K562 (cell line): ENCODE measurements around the gene KMT2D. TPM values are rescaled to one million over a fixed set of nuclear protein-coding genes. Genes with fewer than 3 reads are reported as not detected.

Source experiments
- ARID4B ChIP-seq: sonication (generic); formaldehyde crosslinking; IDR thresholded peaks from 2 replicates; pipeline ENCODE4 v1.8.0; 2022; ENCODE audit warnings: mild to moderate bottlenecking, missing genetic modification reagents
- ATF1 ChIP-seq, 2 experiments: fragments of 450-650 bp in 1 of 2; IDR thresholded peaks; 2 replicates each; pipeline ENCODE4 v1.6.1; 2016; ENCODE audit warnings: missing compliant biosample characterization in 1 of 2, missing genetic modification characterization in 1 of 2
- E2F8 ChIP-seq: fragments of 450-650 bp; IDR thresholded peaks from 2 replicates; pipeline ENCODE4 v1.7.1; 2018; ENCODE audit warnings: mild to moderate bottlenecking, low read depth; ENCODE audit not compliant: partially characterized antibody
- EP300 ChIP-seq: IDR thresholded peaks from 2 replicates; pipeline ENCODE4 v1.6.1; 2012; ENCODE audit warnings: low read length, improper control_type of control experiment
- FOXK1 ChIP-seq: sonication (generic); formaldehyde crosslinking; IDR thresholded peaks from 2 replicates; pipeline ENCODE4 v1.8.0; 2022; ENCODE audit warnings: missing genetic modification reagents, mild to moderate bottlenecking, borderline replicate concordance
- KAT7 ChIP-seq: sonication (generic); formaldehyde crosslinking; IDR thresholded peaks from 2 replicates; pipeline ENCODE4 v1.8.0; 2022; ENCODE audit warnings: missing genetic modification reagents, mild to moderate bottlenecking, borderline replicate concordance
- MBD1 ChIP-seq: fragments of 250-450 bp; sonication (Bioruptor Pico); IDR thresholded peaks from 2 replicates; pipeline ENCODE4 v1.8.0; 2022; ENCODE audit warnings: inconsistent platforms
- MXD1 ChIP-seq: fragments of 250-450 bp; sonication (Bioruptor Pico); IDR thresholded peaks from 2 replicates; pipeline ENCODE4 v1.8.0; 2021; ENCODE audit warnings: borderline replicate concordance, mild to moderate bottlenecking, moderate library complexity; ENCODE audit not compliant: poor library complexity, severe bottlenecking
- NR2C2 ChIP-seq, 2 experiments: fragments of 200-800 bp in 1 of 2; sonication (Bioruptor generic) in 1 of 2; sonication (generic) in 1 of 2; formaldehyde crosslinking in 1 of 2; IDR thresholded peaks; 2 replicates each; pipeline versions ENCODE4 v1.6.1 to v1.8.0; 2016 to 2022; ENCODE audit warnings: mild to moderate bottlenecking in 1 of 2, missing compliant biosample characterization in 1 of 2, missing genetic modification characterization in 1 of 2, missing genetic modification reagents in 1 of 2
- RNF2 ChIP-seq: sonication (generic); IDR thresholded peaks from 2 replicates; pipeline ENCODE4 v1.6.1; 2016
- ZBTB12 ChIP-seq: fragments of 250-450 bp; sonication (Bioruptor Pico); IDR thresholded peaks from 2 replicates; pipeline ENCODE4 v1.4.0; 2020
- ZNF263 ChIP-seq: sonication (generic); formaldehyde crosslinking; IDR thresholded peaks from 2 replicates; pipeline ENCODE4 v1.8.0; 2022; ENCODE audit warnings: mild to moderate bottlenecking, missing genetic modification reagents, borderline replicate concordance
- ZNF76 ChIP-seq: fragments of 250-450 bp; sonication (Bioruptor Pico); IDR thresholded peaks from 2 replicates; pipeline ENCODE4 v1.4.0; 2020; ENCODE audit warnings: mild to moderate bottlenecking, moderate library complexity, borderline replicate concordance
- polyA plus RNA-seq, 8 experiments: library from polyadenylated mRNA; depleted of rRNA in 4 of 8; stranded (reverse) in 5 of 8; unstranded in 3 of 8; fragments of >200 nt; fragmentation: Nextera tagmentation in 2 of 8; fragmentation: Illumina TruSeq in 1 of 8; extraction: Ambion mirVana in 2 of 8; extraction: Trizol in 1 of 8; gene quantifications; 2 replicates each; pipeline versions ENCODE4 v1.2.1 to v1.2.3, GENCODE V29; 2011 to 2014; ENCODE audit warnings: inconsistent platforms in 1 of 8, missing spikeins in 1 of 8
- total RNA-seq, 7 experiments: library from RNA; depleted of rRNA in 6 of 7; stranded (reverse); fragments of >200 nt in 6 of 7; fragmentation: Illumina TruSeq in 2 of 7; extraction: Trizol in 2 of 7; gene quantifications; 2 replicates each; pipeline versions ENCODE4 v1.2.1 to v1.2.3, GENCODE V29; 2011 to 2021; ENCODE audit warnings: low replicate concordance in 1 of 7

The KMT2D gene
- total and polyA plus RNA-seq, 9 of the 15 experiments (the other 6 are each of a cell fraction or from before 2014, with no cell fraction given), result 0.22 to 93.7 (median 13.7) TPM

GRCh38 chr12:49060237-49061156 is at the start of gene KMT2D (continued):
- TF ChIP-seq FOXK1 (CRISPR knock-in tag), result peak; percentile 6; the same call in 1 of the 2 replicates
- TF ChIP-seq ATF1 (CRISPR knock-in tag; IDR thresholded peaks at IDR 0.05), result peak; percentile 82
- TF ChIP-seq ATF1 (tag; IDR thresholded peaks at IDR 0.05), result peak; percentile 98
- TF ChIP-seq MBD1 (CRISPR knock-in tag), result no peak
- TF ChIP-seq ZBTB12 (CRISPR knock-in tag), result peak; percentile 85
- TF ChIP-seq ZNF76 (CRISPR knock-in tag), result peak; percentile 22; the same call in 1 of the 2 replicates
- peak; percentile 83 for TF ChIP-seq MXD1 (CRISPR knock-in tag)
- peak; percentile 53; the same call in 1 of the 2 replicates for TF ChIP-seq EP300
- peak; percentile 57; the same call in 1 of the 2 replicates for TF ChIP-seq ZNF263 (CRISPR knock-in tag)
- peak; percentile 97; the same call in 1 of the 2 replicates for TF ChIP-seq KAT7 (CRISPR knock-in tag)
- TF ChIP-seq RNF2, result peak; percentile 91
- peak; percentile 83 for TF ChIP-seq E2F8
- peak; percentile 97 for TF ChIP-seq ARID4B
- peak; percentile 84; the same call in 1 of the 2 replicates for TF ChIP-seq NR2C2 (CRISPR knock-in tag; IDR thresholded peaks at IDR 0.05)
- TF ChIP-seq NR2C2 (tag; IDR thresholded peaks at IDR 0.05), result peak; percentile 89
